OCI-LY1 (cell line): ENCODE results near the gene FAM43A.

ENCODE experiments used
- H2AFZ ChIP-seq: fragments of 200-600 bp; sonication (generic), shearing (Covaris generic); 2 replicates; pipeline ENCODE4 v1.6.0; 2014; ENCODE audit warnings: antibody characterized with exemption, mild to moderate bottlenecking, low read length
- H3F3A ChIP-seq: fragments of 200-600 bp; sonication (generic), shearing (Covaris generic); 2 replicates; pipeline ENCODE4 v1.6.0; 2014; ENCODE audit warnings: mild to moderate bottlenecking, antibody characterized with exemption, low read length, moderate library complexity; ENCODE audit not compliant: insufficient read depth
- H3K27ac ChIP-seq: fragments of 200-600 bp; sonication (generic); 2 replicates; pipeline ENCODE4 v1.5.1; 2014; ENCODE audit warnings: low read length, mixed run types, mild to moderate bottlenecking, low read depth; ENCODE audit not compliant: poor library complexity, severe bottlenecking
- H3K27me3 ChIP-seq: fragments of 200-600 bp; sonication (generic); 2 replicates; pipeline ENCODE4 v1.6.0; 2014; ENCODE audit warnings: antibody characterized with exemption, mild to moderate bottlenecking, low read length, moderate library complexity; ENCODE audit not compliant: insufficient read depth
- H3K36me3 ChIP-seq: fragments of 200-600 bp; sonication (generic); 2 replicates; pipeline ENCODE4 v1.6.1; 2014; ENCODE audit warnings: mild to moderate bottlenecking, antibody characterized with exemption, low read length, moderate library complexity, mixed read lengths; ENCODE audit not compliant: insufficient read depth
- H3K4me1 ChIP-seq: fragments of 200-600 bp; sonication (generic); 2 replicates; pipeline ENCODE4 v1.5.1; 2014; ENCODE audit warnings: mild to moderate bottlenecking, low read length, moderate library complexity; ENCODE audit not compliant: insufficient read depth, severe bottlenecking
- H3K4me2 ChIP-seq: fragments of 200-600 bp; sonication (generic), shearing (Covaris generic); 2 replicates; pipeline ENCODE4 v1.6.1; 2014; ENCODE audit warnings: low read length
- H3K4me3 ChIP-seq: fragments of 200-600 bp; sonication (generic); 2 replicates; pipeline ENCODE4 v1.5.1; 2014; ENCODE audit warnings: low read length, low read depth, mild to moderate bottlenecking, mixed read lengths; ENCODE audit not compliant: poor library complexity, severe bottlenecking
- H3K79me2 ChIP-seq: fragments of 200-600 bp; shearing (Covaris generic); 2 replicates; pipeline ENCODE4 v1.6.1; 2016; ENCODE audit warnings: mixed run types, low read length, mixed read lengths; ENCODE audit not compliant: insufficient read depth
- H3K9ac ChIP-seq: fragments of 200-600 bp; sonication (generic), shearing (Covaris generic); 2 replicates; pipeline ENCODE4 v1.6.1; 2014; ENCODE audit warnings: mild to moderate bottlenecking, low read length, mixed read lengths
- H3K9me2 ChIP-seq: fragments of 200-600 bp; sonication (generic), shearing (Covaris generic); 2 replicates; pipeline ENCODE4 v1.6.1; 2014; ENCODE audit warnings: low read depth, mild to moderate bottlenecking, low read length, mixed read lengths
- H3K9me3 ChIP-seq: fragments of 200-600 bp; shearing (Covaris generic); 2 replicates; pipeline ENCODE4 v1.6.1; 2014; ENCODE audit warnings: low read length, mixed read lengths
- H4K20me1 ChIP-seq: fragments of 200-600 bp; sonication (generic), shearing (Covaris generic); 2 replicates; pipeline ENCODE4 v1.6.0; 2016; ENCODE audit warnings: mild to moderate bottlenecking, low read length; ENCODE audit not compliant: insufficient read depth
- CTCF ChIP-seq: fragments of 200-600 bp; sonication (generic), shearing (Covaris generic); IDR thresholded peaks from 2 replicates; pipeline ENCODE4 v1.5.1; 2017; ENCODE audit warnings: mild to moderate bottlenecking, antibody characterized with exemption, low read length, moderate library complexity, mixed read lengths
- EZH2 ChIP-seq: fragments of 200-600 bp; sonication (generic), shearing (Covaris generic); IDR thresholded peaks from 2 replicates; pipeline ENCODE4 v1.8.0; 2017; ENCODE audit warnings: borderline replicate concordance, mixed run types, mild to moderate bottlenecking, antibody characterized with exemption, low read length, moderate library complexity, mixed read lengths

The FAM43A gene

DNA sequence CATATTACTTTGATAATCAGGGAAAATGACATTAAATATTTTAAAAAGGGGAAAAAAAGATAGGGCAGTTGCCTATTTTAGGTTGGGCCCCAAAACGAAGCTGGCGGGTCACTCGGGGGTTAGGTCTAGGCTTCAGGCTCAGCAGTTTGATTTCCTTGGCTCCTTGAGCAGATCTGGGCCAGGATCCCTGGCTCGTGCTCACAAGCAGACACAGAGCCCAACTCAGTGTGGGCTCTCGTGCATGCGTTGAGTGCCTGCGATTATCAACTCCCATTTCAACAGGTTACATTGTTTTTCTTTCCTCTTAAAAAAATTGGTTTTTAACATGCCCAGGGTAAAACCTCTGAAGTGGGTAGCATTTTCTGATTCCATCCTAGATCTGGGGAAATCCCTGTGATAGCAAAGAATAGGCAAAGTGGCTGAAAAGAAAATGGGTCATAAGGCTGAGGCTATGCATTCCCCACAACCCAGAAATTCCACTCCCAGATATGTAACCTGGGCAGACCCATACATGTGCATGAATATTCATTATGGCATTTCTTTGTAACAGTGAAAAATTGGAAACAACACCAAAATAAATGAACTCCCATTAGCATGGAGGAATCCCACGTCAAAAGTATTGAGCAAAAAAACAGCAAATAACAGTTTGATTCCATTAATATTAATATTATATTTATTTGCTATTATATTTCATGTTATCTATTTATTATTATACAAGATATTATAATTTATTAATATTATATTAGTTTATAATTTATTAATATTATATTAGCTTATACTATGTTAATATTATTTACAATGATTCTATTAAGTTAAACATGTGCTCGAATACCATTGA is 27.8 kb downstream of the FAM43A start:
- H3K4me1 ChIP-seq = no peaks in the 10 kb centered on the region
- H3K79me2 ChIP-seq = no peaks in the 10 kb centered on the region
- no peak overlapping the region for H3K4me2 ChIP-seq
- H3F3A ChIP-seq = no peaks in the 10 kb centered on the region
- no peaks in the 10 kb centered on the region for H3K27me3 ChIP-seq
- H3K4me3 ChIP-seq = no peak overlapping the region
- H3K36me3 ChIP-seq = no peaks in the 10 kb centered on the region
- H2AFZ ChIP-seq = no peak overlapping the region
- no peaks in the 10 kb centered on the region for H3K9me3 ChIP-seq
- no peak for TF ChIP-seq EZH2
- no peak for TF ChIP-seq CTCF
- no peak overlapping the region for H3K27ac ChIP-seq
- no peak overlapping the region for H3K9ac ChIP-seq
- H3K9me2 ChIP-seq = no peaks in the 10 kb centered on the region
- no peaks in the 10 kb centered on the region for H4K20me1 ChIP-seq

DNA sequence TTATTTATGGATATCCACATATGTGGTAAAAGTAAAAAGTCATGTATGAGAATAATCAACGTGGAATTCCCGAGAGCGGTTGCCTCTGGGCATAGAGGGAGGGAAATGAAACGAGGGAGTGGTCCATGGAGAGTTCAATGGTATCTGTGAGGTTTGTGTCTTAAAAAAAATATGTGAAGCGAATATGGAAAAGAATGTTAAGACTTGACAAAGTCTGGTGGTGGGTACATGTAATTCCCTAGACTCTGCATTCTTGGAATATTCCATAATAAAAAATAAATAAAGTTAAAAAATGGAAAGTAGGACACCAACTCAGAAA is 28.4 kb downstream of the FAM43A start:
- Histone ChIP-seq H3K36me3 (no peaks in the 10 kb centered on the region), H3K9ac (no peak overlapping the region), H3K4me1 (no peaks in the 10 kb centered on the region), H3K9me3 (no peaks in the 10 kb centered on the region), H3K4me3 (no peak overlapping the region), H3K9me2 (no peaks in the 10 kb centered on the region), H3K4me2 (no peak overlapping the region), H3K27ac (no peak overlapping the region), H3K79me2 (no peaks in the 10 kb centered on the region), H3F3A (no peaks in the 10 kb centered on the region), H3K27me3 (no peaks in the 10 kb centered on the region), H4K20me1 (no peaks in the 10 kb centered on the region), H2AFZ (no peak overlapping the region)
- no peak for TF ChIP-seq CTCF
- TF ChIP-seq EZH2 = no peak

DNA sequence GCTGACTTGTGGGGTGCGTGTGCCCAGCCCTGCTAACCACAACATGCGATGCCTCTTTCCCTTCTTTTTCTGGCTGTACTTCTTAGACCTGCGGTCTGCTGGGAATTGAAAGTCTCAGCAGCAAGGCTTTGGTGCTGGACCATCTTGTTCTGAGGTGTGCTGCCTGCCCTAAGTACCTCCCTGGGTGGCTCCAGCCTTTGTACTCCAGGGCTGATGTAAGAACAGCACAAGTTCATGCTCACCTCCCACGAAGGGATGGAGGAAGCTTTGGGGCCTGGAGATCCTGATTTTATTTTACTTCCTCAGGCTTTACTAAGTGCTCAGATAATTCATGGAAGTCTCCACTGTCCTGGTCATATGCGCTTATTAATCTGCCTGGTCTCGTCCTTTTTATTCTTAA is 28.9 kb downstream of the FAM43A start:
- no peak for TF ChIP-seq CTCF
- no peak overlapping the region for H3K4me2 ChIP-seq
- H4K20me1 ChIP-seq = no peaks in the 10 kb centered on the region
- H3F3A ChIP-seq = no peaks in the 10 kb centered on the region
- no peaks in the 10 kb centered on the region for H3K79me2 ChIP-seq
- no peak overlapping the region for H2AFZ ChIP-seq
- H3K27me3 ChIP-seq = no peaks in the 10 kb centered on the region
- H3K4me3 ChIP-seq = no peak overlapping the region
- H3K36me3 ChIP-seq = no peaks in the 10 kb centered on the region
- no peaks in the 10 kb centered on the region for H3K9me3 ChIP-seq
- no peak overlapping the region for H3K9ac ChIP-seq
- H3K4me1 ChIP-seq = no peaks in the 10 kb centered on the region
- no peaks in the 10 kb centered on the region for H3K9me2 ChIP-seq
- H3K27ac ChIP-seq = no peak overlapping the region
